Panc1 (cell line): Measurements from ENCODE around the gene SULT2B1.

Experiments used
- CTCF ChIP-seq: fragments of 450-650 bp; IDR thresholded peaks from 2 replicates; pipeline ENCODE4 v1.5.1; 2017; ENCODE audit warnings: mild to moderate bottlenecking
- POLR2AphosphoS5 ChIP-seq: IDR thresholded peaks from 2 replicates; pipeline ENCODE4 v1.6.1; 2012; ENCODE audit warnings: mild to moderate bottlenecking, low read depth, low read length, moderate library complexity
- TCF7L2 ChIP-seq: IDR thresholded peaks from 2 replicates; pipeline ENCODE4 v1.6.1; 2011; ENCODE audit warnings: mild to moderate bottlenecking, low read depth, low read length, inconsistent platforms

- TF ChIP-seq CTCF (no peak), TCF7L2 (no peak), POLR2AphosphoS5 (no peak; the same call in 1 of the 2 replicates)
Measured at GRCh38 chr19:48614436-48615230, 62.7 kb downstream of the SULT2B1 start, which contains the start of gene FAM83E.
